Measurements from ENCODE around the gene ARFGEF2.
A peak's percentile ranks its signal among the peaks of the same experiment; 100 is the strongest.
"Not testable (repeated sequence)": the region's sequence is repeated elsewhere in the genome, so short reads cannot be mapped to it uniquely, and the experiment has no call there.

ARFGEF2 gene

GRCh38 chr20:48930878-48931277 lies 9.4 kb downstream of the ARFGEF2 start:
- no peak for DNase-seq

GRCh38 chr20:48931527-48932374 lies 10.2 kb downstream of the ARFGEF2 start:
- DNase-seq: no peak

DNA sequence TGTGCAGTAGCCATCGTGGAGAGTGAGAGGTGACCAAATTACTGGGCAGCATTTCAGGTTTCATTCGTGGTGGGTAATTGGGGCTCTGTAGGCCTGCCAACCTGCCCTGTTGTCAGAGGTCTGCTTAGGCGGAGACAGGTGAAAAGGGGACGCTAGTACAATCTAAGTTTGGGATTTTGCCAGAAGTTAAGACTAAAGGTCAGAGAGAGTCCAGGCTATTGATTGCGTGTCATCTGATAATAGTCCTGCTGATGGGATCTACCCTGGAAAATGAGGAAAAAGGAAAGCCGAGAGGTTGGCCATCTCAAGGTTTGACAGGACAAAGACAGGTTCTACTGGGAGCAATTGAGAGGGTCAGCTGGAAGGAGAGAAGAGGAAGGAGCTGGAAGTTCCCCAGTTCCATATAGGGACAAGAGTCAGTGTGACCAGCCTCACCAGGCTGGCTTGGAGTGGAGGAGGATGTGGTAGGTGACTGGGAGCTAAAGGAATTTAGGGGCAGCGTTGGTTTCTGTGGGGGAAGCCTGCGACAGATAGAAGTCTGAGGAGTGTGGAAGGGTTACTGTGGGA lies 10.9 kb downstream of the ARFGEF2 start:
- DNase-seq: no peak

DNA sequence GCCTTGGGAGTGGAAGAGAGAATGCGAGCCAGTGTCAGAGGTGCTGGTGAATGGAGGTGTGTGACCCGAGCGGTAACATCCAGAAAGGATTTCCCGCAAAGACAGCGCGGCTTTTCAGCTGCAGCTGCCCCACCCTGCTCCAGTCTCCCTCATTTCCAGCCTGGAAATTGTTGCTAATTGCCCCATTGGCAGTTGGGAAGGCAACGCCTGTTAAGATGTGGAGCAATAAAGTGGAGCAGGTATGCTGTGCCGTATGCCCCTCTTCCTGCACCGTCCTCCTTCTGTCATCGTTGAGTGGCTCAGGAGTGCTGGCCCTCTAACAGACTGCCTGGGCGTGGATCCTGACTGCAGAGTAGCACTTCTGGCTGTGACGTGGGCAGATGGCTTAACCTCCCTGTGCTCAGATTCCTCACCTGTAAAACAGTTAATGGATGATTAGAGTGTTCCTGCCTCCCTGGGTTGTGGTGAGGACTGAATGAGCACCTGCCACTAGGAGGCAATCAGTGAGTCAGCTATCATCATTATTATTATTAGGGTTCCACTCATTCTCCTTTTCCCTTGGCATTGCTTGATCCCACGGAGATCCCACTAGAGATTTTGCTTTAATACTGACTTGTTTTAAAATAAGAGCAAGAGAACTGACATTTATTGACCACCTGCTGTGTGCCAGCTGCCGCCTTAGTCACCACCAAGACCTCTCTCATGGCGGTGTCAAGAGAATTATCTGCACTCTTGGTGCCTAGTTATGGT lies 11.7 kb downstream of the ARFGEF2 start:
- DNase-seq: peak; percentile 72

- not testable (repeated sequence) for DNase-seq
These were observed 12.9 kb downstream of the ARFGEF2 start for GRCh38 chr20:48934273-48934877.

GRCh38 chr20:48934966-48935365 lies 13.5 kb downstream of the ARFGEF2 start:
- not testable (repeated sequence) for DNase-seq

DNA sequence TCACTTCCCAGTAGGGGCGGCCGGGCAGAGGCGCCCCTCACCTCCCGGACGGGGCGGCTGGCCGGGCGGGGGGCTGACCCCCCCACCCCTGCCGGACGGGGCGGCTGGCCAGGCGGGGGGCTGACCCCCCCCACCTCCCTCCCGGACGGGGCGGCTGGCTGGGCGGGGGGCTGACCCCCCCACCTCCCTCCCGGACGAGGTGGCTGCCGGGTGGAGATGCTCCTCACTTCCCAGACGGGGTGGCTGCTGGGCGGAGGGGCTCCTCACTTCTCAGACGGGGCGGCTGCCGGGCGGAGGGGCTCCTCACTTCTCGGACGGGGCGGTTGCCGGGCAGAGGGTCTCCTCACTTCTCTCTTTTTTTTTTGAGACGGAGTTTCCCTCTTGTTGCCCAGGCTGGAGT lies 14.7 kb downstream of the ARFGEF2 start:
- DNase-seq: not testable (repeated sequence)

GRCh38 chr20:48937674-48938073 lies 16.2 kb downstream of the ARFGEF2 start:
- DNase-seq: no peak

DNA sequence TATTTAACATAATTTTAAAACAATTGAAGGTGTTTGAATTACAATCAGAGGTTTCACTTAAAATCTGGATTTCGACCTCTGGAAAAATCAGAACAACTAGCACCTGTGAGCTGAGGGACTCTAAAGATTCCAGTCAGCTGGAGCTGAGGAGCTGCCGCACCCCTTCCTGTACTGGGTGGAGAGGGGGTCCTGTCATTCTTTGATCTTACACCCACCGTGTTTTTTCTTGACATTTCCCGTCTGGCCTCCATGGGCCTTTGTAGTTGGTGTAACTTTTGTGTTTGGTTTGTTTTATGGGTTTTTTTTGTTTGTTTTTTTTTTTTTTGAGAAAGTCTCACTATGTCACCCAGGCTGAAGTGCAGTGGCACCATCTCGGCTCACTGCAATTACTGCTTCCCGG lies 17.2 kb downstream of the ARFGEF2 start:
- no peak for DNase-seq

GRCh38 chr20:48940170-48940569 lies 18.7 kb downstream of the ARFGEF2 start:
- no peak for DNase-seq

GRCh38 chr20:48941467-48941866 lies 20.0 kb downstream of the ARFGEF2 start:
- no peak for DNase-seq

DNA sequence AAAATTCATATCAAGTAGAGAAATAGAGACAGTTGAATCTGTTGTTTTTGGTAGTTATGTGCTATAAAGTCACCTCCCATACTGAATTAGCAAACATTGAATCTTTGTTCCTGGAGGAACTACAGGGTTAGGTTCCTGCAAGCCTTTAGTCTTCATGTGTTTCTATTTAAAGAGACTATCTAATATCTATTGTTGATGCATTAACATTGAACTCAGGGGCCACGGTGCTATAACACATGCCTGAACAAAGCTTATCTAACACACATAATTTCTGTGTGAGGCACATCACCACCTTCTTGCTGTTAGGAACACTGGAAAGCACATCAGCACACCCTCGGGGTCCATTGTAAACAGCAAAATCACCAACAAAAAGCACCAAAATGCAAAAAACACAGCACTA lies 21.2 kb downstream of the ARFGEF2 start:
- no peak for DNase-seq

- no peak for DNase-seq
These were observed 23.3 kb downstream of the ARFGEF2 start for GRCh38 chr20:48944663-48945297.

DNA sequence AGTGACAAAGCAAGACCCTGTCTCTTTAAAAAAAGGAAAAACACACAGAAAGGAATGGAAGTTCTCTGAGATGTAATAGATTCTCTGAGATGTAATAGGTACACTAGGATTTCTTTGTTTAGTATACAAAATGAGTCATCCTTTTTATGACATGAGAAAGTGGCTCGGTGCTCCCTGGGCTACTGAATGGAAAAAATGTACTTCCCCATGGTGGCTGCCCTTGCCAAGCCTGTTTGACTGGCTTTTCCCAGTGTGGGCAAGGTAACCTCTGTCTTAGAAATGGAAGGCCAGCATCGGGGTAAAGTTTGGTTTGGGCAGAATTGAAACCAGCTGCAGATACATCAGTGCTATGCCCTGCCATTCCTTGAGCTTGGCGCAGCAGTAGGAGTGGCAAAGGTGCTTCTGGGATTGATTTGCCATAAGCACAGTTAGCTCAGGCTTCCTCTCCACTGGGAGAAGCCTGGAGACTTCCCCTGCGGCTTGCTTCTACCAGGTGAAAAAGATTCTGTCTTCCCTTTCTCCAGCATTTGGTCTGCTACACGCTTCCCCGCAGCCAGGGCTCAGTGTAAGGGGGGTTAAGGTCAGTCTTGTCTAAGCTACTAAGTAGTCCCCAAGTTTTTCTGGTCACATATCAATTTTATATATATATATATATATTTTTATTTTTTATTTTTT lies 24.5 kb downstream of the ARFGEF2 start:
- DNase-seq: peak; percentile 51

- DNase-seq: no peak
These were observed 27.1 kb downstream of the ARFGEF2 start for GRCh38 chr20:48948612-48949011.

DNA sequence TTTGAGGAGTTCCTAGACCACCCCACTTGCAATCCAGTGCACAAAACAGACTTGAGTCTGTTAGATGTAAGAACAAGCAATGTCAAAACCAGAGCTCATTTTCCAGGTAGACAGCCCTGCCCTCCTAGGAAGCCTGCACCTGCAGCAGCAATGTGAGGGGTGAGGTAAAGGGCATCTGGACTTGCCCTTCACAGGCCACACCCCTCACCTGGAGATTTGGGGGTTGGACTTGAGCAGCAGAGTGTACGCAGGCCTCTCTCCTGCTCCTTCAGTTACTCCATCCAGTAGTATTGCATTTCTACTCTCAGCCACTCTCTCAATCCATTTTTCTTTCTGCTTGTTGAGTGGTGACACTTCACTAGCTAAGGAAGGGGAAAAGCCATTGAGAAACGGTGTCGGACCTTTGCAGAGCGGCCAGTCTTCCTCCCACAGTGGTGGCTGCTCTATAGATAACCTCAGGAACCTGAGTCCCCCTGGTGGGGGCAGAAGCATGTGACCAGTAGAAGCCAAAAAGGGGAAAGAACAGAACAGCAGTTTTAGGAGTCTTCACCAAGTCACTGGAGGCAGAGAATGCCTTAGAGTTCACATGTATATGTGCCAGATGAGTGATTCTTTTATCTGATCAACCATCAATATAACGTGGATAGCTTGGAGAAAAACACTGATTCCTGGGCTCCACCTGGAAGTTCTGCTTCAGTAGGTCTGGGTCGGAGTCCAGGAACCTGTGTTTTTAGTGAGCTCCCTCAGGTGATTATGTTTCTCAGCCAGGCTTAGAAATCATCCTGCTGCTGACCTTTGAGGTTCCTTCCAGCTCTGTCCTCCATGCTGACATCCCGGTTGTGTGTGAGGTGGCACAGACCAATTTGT lies 28.0 kb downstream of the ARFGEF2 start:
- DNase-seq: no peak

- no peak for DNase-seq
These were observed 29.5 kb downstream of the ARFGEF2 start for GRCh38 chr20:48951041-48951440.

GRCh38 chr20:48951646-48952045 lies 30.1 kb downstream of the ARFGEF2 start:
- no peak for DNase-seq

DNA sequence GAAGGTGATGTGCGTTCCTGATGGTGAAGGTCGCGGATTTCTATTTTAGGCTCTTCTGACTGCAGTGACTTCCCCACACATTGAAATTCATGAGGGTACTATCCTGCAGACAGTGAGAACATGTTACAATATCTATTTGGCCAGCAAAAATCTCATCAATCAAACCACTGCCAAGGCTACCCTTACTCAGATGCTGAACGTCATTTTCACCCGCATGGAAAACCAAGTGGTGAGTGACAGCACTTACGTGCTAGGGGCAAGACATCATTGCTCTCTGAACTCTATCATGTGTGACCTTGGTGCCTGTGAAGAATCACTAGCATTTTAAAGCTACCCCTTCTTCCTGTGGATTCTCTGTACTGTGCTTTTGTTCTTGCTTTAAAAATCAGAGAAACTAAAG lies 31.1 kb downstream of the ARFGEF2 start:
- no peak for DNase-seq

- DNase-seq: no peak
These were observed 32.1 kb downstream of the ARFGEF2 start for GRCh38 chr20:48953653-48954052.

DNA sequence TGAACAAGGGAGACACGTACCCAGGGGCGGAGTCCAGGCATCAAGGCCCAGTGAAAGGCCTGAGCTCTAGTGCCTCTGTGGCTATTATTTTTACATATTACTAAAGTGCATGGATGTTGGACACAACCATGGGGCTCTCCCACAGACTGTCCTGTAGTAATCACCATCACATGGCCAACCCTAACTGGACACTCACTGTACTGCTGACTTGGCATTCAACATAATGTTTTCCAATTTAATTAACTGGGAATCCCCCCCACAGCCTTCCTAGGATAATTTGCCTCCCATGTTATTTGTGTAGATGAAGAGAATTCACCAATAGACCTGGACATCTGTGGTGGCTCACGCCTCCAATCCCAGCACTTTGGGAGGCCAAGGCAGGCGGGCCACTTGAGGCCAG lies 34.5 kb downstream of the ARFGEF2 start:
- no peak for DNase-seq

Data from NCI-H2029 (cell line).